ENCODE measurements around the gene RACGAP1. TPM values are rescaled to one million over a fixed set of nuclear protein-coding genes. Genes with fewer than 3 reads are reported as not detected.
A peak's percentile ranks its signal among the peaks of the same experiment; 100 is the strongest.

RACGAP1 gene
- 9.4 TPM for total RNA-seq

- peak; percentile 84 to 99 (median 99) for DNase-seq (ENCODE audit: low read depth in 2 of 3, low spot score in 2 of 3)
These were observed at the start of gene RACGAP1 for GRCh38 chr12:50025187-50026059. RACGAP1 (minus strand) TSS chr12:50025494; CDS start chr12:50016715, 8,779 bp downstream.

GRCh38 chr12:50073712-50074111 lies 48.4 kb upstream of the RACGAP1 start:
- DNase-seq (ENCODE audit: low read depth in 2 of 3, low spot score in 2 of 3), result no peak

- DNase-seq (ENCODE audit: low read depth in 2 of 3, low spot score in 2 of 3), result no peak
These were observed 47.9 kb upstream of the RACGAP1 start for GRCh38 chr12:50073206-50073605.

- no peak for DNase-seq (ENCODE audit: low read depth in 2 of 3, low spot score in 2 of 3)
These were observed 47.1 kb upstream of the RACGAP1 start for GRCh38 chr12:50072198-50072907.

GRCh38 chr12:50070314-50071060 lies 45.2 kb upstream of the RACGAP1 start:
- DNase-seq (ENCODE audit: low read depth in 2 of 3, low spot score in 2 of 3), result peak; percentile 49 to 83 (median 77)

GRCh38 chr12:50069539-50069938 lies 44.2 kb upstream of the RACGAP1 start:
- DNase-seq (ENCODE audit: low read depth in 2 of 3, low spot score in 2 of 3), result no peak

- DNase-seq (ENCODE audit: low read depth in 2 of 3, low spot score in 2 of 3), result no peak
These were observed 43.8 kb upstream of the RACGAP1 start for GRCh38 chr12:50069069-50069468.

GRCh38 chr12:50066402-50066801 lies 41.1 kb upstream of the RACGAP1 start:
- no peak for DNase-seq (ENCODE audit: low read depth in 2 of 3, low spot score in 2 of 3)

- no peak for DNase-seq (ENCODE audit: low read depth in 2 of 3, low spot score in 2 of 3)
These were observed 40.5 kb upstream of the RACGAP1 start for GRCh38 chr12:50065726-50066310.

GRCh38 chr12:50062728-50063460 lies 37.6 kb upstream of the RACGAP1 start:
- DNase-seq (ENCODE audit: low read depth in 2 of 3, low spot score in 2 of 3), result no peak

GRCh38 chr12:50061946-50062686 lies 36.8 kb upstream of the RACGAP1 start:
- DNase-seq (ENCODE audit: low read depth in 2 of 3, low spot score in 2 of 3), result no peak

- no peak for DNase-seq (ENCODE audit: low read depth in 2 of 3, low spot score in 2 of 3)
These were observed 35.9 kb upstream of the RACGAP1 start for GRCh38 chr12:50061171-50061570.

- DNase-seq (ENCODE audit: low read depth in 2 of 3, low spot score in 2 of 3), result no peak
These were observed 34.8 kb upstream of the RACGAP1 start for GRCh38 chr12:50060120-50060468.

- peak in 2 of 3 donors; percentile 67 to 73 for DNase-seq (ENCODE audit: low read depth in 2 of 3, low spot score in 2 of 3)
These were observed 34.3 kb upstream of the RACGAP1 start for GRCh38 chr12:50059440-50060119.

GRCh38 chr12:50058743-50059312 lies 33.5 kb upstream of the RACGAP1 start:
- DNase-seq (ENCODE audit: low read depth in 2 of 3, low spot score in 2 of 3), result no peak

- DNase-seq (ENCODE audit: low read depth in 2 of 3, low spot score in 2 of 3), result no peak
These were observed 32.8 kb upstream of the RACGAP1 start for GRCh38 chr12:50057896-50058670.

- peak in 2 of 3 donors; percentile 38 to 56 for DNase-seq (ENCODE audit: low read depth in 2 of 3, low spot score in 2 of 3)
These were observed 31.9 kb upstream of the RACGAP1 start, which contains the start of gene ASIC1 for GRCh38 chr12:50057000-50057841. ASIC1 (plus strand) TSS chr12:50057596; CDS start chr12:50058767, 1,171 bp downstream.
